Body of pancreas (tissue), 4 donors: Measurements from ENCODE around the gene UBAC2.

Experiments
- CTCF ChIP-seq, 7 experiments: fragments of 450-650 bp in 4 of 7; fragments of 200-600 bp in 3 of 7; sonication (generic) in 3 of 7; IDR thresholded peaks; one replicate each; pipeline ENCODE4 v1.5.1; 2016 to 2019; ENCODE audit warnings: antibody characterized with exemption in 7 of 7
- POLR2A ChIP-seq, 3 donors: fragments of 450-650 bp; IDR thresholded peaks; one replicate each; pipeline ENCODE4 v1.6.1; 2016; ENCODE audit warnings: antibody characterized with exemption in 3 of 3, mild to moderate bottlenecking in 2 of 3

GRCh38 chr13:99165753-99166587, 34.7 kb upstream of the UBAC2 start:
- TF ChIP-seq CTCF (IDR thresholded peaks at IDR 0.05) = no peak
- no peak for TF ChIP-seq POLR2A (IDR thresholded peaks at IDR 0.05)
